Stimulated activated CD4-positive, alpha-beta T cell treated with anti-CD3 and anti-CD28 coated beads, Interleukin-12 subunit alpha, Interleukin-12 subunit beta, amount 100 ng/mL, for 48 hours (primary cell): ENCODE data around the gene SHE.

Experiments used
- DNase-seq, 3 donors: peaks; one replicate each; pipeline ENCODE4 v3.0.0-alpha.2; 2020; ENCODE audit warnings: low read depth in 2 of 3, low spot score in 1 of 3

Gene SHE

DNA sequence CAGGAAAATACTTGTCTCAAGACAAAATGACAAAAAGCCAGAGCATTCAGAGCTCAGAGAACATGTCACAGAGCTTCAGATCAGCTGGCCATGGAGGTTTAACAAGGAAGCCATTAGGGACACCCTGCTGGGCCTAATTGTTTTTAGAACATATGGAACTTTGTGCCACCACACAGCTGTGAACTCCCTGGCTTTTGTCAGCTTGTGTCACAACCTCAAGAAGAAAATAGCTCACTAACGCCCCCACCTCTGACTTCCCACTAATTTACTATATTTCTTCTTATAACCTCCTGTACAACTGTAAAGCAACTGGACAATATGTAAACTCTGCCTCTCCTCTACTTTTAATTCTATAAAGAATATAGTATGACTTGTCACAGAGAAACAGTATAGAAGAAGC lies 21.2 kb downstream of the SHE start:
- DNase-seq, result no peak

DNA sequence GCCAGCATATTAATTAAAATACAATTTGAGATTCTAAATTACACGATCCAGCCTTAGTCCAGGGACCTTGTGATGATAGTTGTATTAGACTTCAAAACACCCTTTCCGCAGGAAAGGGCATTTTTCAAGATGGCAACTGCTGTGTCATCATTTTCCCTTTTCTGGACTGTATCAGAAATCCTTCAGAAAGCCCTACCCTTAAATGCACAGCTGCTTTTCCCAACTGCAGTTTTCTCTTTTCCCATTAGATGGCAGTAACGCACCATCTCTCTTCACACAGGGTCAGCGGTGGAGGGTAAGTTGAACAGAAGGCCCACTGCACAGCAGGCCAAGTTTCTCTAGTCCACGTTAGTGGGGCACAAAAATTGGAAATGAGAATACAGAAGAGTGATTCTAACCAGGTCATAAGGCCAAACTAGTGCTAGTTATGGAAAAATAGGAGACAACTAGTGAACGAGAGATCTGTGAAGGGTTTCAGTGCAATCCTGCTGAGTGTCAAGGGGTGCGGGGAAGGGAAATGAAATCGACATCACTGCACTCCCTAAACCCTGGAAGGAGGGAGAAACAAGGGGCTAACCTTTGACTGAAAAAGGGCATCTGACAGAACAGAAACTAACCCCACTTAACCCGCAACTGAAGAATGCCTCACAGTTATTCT lies 22.3 kb downstream of the SHE start:
- DNase-seq, result peak in 2 of 3 donors; percentile 35 to 91

DNA sequence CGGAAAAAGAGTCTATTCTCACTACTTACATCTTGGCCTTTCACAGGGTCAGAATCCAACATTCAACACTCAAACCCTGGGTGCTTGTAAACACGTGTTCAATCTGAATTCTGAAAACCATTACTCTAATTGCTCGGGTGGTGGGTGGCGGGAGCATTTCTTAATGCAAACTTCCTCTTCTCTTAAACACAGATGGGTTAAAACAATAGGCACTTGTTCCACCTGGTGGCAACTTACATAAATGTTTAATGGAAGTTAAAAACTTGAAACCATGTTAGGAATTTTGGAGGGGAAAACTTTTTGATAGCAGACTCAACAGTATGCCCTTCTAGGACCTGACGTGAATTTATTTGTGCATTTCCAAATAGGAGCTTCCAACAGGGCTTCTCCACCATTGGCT lies 23.6 kb downstream of the SHE start:
- no peak for DNase-seq

DNA sequence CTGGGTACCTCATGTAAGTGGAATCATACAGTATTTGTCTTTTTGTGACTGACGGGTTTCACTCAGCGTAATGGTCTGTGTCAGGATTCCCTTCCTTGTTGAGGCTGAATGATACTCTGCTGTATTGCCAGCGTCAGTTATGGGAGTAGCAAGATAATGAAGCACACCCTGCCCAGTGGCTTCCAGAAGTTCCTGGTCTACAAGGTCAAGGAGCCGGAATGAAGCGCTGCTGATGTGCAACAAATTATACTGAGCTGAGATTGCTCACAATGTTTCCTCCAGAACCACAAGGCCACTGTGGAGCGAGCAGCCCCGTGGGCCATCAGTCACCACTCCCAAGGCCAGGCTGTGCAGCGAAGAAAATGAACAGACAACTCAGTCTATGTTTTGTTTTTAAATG lies 24.2 kb downstream of the SHE start:
- DNase-seq, result no peak

DNA sequence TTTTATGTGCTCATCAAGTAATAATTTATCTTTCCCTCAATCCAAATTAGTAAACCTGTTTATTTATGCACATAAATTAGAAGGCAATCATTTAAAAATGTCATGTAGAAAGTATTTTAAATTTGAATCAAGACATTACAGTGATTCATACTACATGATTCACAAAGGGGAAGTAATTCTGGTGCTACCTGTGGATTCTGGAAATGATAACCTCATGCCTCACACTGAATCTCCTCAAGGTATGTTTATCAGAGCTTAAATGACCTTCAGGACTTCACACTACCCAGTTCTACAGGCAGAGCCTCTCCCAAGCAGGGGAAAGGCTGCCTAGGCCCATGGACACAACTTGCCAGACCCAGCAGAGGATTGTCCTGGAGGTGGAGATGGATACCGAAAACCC lies 25.4 kb downstream of the SHE start:
- no peak for DNase-seq

DNA sequence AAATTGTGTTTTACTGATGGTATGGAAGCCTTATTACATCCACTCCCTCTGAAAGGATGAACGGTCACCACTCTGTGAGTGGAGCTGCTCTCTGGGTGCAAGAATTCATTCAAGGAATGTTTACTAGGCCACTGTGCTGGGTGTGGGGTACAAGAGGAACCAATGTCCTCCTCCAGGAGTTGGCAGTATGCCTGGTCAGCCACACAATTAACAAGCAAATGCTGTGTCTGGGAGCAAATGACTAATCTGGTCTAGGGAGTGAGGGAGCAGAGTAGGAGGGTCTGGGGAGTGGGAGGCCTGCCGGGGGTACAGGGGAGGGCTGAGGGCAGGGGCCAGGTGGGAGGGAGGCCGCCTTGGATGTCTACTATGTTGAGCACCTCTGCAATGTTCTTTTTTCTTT lies 27.4 kb downstream of the SHE start:
- DNase-seq, result no peak

DNA sequence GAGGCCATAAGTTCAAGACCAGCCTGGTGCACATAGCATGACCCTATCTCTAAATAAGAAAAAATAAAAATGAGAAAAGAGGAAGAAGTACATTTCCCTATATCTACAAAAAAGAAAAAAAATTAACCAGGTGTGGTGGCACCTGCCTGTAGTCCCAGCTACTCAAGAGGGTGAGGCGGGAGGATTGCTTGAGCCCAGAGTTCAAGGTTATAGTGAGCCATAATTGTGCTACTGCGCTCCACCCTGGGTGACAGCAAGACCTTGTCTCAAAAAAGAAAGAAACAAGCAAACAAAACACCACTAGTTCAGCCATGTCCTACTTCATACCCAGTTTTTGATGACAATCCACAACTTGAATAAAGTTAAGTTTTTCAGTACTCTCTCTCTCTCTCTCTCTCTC lies 30.9 kb downstream of the SHE start:
- no peak for DNase-seq

DNA sequence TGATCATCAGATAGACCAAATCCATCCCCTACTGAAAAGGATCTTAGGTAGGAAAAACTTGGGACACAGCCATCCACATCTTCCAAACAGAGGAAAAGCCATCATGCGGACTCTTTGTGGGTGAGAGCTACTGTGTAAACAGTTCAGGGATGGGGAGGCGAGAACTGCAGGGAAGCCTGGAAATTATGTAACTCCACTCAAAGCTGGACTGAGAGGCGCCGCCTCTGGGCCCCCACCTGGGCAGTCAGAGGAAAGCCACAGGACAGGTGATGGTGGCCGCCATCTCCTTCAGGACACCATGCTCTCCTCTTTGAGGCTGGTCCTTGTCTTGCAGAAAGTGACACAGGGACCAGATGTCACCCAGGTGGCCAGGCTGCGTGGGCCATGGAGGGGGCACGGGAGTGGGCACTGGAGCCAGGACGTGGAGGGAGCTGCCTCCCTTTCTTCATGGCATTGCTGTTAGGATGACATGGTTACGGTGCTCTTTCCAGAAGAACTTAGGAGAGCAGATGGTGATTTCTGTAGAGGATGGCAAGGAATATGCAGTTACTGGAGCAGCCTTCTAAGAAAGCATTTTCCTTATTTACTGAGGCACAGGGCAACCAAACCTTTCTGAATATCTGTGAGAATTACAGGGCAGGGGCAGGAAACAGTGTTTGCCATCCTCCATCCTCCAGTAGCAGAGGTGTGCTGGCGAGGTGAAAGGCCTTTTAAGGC lies 32.2 kb downstream of the SHE start:
- DNase-seq, result no peak

DNA sequence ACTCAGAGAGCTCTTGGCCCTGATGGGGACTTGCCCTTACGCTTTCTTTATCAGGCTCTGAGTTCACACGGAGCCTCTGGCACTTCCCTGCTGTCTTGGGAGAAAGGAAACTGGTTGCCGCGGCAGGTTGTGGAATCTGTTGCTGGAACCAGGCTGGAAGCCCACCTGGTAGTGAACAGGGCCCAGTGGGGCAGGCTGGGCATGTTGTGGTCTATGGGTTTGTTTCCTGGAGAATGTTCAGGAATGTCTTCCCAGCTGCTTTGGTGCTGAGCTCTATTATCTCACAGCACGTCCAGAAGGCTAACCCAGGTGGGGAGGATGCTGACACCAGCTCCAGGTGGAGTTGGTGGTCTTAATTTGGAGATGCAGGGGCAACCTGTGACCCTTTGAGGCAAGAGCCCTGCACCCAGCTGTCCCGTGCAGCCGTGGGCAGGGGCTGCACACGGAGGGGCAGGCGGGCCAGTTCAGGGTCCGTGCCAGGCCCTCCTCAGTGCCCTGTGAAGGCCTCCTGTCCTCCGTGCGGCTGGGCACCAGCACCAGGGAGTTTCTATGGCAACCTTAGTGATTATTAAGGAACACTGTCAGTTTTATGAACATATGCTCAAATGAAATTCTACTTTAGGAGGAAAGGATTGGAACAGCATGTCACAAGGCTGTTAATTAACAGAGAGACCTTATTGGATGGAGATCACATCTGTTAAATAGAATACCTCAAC lies 33.5 kb downstream of the SHE start:
- no peak for DNase-seq

DNA sequence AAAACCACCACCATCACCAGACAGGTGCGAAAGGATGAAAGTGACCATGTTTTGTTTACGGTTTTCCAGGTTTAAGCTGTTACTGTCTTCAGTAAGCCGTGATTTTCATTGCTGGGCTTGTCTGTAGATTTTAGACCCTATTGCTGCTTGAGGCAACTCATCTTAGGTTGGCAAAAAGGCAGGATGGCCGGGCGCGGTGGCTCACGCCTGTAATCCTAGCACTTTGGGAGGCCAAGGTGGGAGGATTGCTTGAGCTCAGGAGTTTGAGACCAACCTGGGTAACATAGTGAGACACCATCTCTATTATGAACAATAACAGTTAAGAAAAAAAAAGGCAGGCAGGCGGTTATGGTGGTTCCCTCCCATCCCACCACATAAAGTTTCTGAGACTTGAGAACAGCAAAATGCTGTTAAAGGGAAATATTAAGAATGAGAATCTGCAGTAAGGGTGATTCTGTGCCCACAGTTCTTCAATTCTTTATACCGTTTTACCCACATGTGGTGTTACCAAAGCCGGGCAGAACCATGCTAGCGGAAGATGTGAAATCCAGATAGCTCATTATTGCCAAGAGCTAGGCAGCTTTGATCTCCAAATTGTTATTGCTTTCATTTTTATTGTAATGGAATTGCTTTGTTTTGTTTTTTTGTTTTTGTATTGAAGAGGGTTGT lies 34.6 kb downstream of the SHE start:
- no peak for DNase-seq

DNA sequence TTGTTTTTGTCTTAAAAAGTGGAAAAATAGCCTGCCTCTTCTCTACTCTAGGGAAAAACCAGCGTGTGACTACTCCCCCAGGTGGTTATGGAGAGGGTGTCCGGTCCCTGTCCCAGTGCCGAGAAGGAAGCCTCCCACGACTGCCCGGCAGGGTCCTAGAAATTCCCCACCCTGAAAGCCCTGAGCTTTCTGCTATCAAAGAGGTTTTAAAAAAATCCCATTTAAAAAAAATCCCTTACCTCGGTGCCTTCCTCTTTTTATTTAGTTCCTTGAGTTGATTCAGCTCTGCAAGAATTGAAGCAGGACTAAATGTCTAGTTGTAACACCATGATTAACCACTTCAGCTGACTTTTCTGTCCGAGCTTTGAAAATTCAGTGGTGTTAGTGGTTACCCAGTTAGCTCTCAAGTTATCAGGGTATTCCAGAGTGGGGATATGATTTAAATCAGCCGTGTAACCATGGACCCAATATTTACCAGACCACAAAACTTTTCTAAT lies 35.2 kb downstream of the SHE start:
- no peak for DNase-seq

DNA sequence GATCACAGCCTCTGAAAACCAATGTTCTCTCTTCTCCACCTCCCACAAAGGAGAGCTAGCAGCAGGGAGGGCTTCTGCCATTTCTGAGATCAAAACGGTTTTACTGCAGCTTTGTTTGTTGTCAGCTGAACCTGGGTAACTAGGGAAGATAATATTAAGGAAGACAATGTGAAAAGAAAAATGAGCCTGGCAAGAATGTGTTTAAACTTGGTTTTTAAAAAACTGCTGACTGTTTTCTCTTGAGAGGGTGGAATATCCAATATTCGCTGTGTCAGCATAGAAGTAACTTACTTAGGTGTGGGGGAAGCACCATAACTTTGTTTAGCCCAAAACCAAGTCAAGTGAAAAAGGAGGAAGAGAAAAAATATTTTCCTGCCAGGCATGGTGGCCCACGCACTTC lies 36.0 kb downstream of the SHE start:
- no peak for DNase-seq

DNA sequence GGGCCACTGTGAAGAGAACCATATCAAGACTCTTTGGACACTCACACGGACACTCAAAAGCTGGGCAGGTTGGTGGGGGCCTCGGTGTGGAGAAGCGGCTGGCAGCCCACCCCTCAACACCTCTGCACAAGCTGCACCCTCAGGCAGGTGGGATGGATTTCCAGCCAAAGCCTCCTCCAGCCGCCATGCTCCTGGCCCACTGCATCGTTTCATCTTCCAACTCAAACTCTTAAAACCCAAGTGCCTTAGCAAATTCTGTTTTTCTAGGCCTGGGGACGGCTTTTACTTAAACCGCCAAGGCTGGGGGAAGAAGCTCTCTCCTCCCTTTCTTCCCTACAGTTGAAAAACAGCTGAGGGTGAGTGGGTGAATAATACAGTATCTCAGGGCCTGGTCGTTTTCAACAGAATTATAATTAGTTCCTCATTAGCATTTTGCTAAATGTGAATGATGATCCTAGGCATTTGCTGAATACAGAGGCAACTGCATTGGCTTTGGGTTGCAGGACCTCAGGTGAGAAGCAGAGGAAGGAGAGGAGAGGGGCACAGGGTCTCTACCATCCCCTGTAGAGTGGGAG lies 36.5 kb downstream of the SHE start:
- no peak for DNase-seq

DNA sequence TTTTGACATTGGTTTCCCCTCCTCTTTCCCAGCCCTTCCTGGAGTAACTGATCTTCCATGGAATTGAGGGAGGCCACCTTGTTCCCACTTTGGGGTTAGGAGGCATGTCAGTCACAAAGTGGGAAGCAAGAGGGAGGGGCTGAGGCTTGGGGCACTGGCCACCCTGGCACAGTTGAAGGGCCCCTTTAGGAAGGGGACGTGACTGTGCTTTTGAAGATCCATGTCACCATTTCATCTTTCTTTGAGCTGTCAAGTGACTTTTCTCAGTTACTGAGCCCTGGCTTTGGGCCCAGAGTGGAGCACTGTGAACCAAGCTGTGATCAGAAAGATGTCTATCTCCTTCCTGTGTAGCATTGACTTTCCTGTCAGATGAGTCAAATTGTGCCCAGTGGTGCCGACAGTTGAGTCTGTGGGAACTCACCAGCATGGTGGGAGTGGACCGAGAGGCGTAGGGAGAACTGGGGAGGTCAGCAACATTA lies 38.7 kb downstream of the SHE start:
- peak; percentile 53 to 72 (median 59) for DNase-seq

DNA sequence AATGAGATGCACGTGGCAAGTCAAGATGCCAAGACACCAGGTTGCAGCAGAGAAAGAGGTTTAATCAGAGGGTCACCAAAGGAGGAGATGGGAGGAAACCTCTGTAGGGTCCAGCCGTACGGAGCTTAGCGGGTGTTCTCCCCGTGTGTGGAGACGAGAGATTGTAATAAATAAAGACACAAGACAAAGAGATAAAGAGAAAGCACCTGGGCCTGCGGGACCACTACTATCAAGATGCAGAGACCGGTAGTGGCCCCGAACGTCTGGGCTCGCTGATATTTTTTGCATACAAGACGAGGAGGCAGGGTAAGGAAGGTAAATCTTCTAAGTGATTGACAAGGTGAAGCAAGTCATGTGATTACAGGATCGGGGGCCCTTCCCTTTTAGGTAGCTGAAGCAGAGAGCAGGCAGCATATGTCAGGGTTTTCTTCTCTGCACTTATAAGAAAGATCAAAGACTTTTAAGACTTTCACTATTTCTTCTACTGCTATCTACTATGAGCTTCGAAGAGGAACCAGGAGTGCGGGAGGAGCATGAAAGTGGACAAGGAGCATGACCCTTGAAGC lies 41.4 kb downstream of the SHE start:
- no peak for DNase-seq

DNA sequence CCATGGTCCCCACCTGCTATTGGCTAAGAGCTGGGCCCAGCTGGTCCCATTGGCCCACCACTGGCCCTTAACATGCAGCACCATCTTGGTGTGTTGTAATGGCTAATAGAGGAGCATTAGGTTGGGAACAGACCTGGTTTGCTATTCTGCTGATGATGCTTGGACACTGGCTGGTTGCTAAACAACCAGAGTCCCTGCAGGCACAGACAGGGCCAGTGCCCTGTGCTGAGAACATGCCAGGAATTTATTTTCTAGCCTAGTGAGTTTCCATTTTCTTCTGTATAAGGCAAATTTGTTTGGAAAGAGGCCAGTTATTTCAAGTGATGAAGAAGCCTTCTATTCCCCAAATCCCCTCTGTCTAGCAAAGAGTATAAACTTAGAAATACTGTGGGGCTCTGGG lies 43.1 kb downstream of the SHE start:
- DNase-seq, result no peak

DNA sequence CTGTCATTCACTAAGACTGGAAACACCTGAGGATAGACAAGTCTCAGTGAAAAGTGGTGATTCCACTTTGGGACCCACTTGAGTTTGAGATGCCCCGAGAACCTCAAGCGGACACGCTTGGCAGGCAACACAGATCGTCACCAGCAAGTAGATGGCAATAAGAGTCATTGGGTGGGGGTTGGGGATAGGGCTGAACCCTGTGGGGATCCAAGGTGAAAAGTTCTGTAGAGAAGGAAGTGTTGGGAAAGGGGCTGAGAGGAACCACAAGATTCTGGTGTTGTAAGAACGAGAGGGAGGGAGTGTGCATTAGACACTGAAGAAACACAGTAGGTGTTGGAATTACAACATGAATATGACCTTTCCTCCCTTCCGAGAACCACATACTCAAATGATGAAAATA lies 45.6 kb downstream of the SHE start:
- no peak for DNase-seq

DNA sequence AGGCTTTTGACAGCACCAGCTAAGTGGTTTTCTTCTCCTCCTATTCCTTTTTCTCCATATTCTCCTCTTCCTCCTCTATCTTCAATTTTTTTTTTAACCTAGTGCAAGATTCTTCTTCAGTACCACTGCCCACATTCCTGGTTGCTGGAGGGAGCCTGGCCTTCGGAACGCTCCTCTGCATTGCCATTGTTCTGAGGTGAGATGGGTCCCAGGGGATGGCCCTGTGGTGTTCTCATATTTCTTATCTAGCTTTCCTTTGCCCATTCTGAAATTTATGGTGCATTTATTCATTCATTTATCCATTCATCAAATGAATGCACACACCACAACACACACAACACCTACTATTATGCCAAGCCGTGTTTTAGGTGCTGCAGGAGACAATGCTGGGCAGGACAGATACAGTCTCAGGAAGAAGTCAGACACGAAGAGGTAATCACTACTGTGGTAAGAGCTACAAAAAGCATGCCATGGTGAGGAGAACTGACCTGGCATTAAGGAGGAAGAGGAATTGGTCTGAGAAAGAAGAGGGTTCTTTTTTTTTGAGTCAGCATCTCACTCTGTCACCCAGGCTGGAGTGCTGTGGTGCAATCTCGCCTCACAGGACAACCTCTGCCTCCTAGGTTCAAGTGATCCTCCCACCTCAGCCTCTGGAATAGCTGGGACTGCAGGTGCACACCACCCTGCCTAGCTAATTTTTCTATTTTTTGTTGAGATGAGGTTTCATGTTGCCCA lies 47.7 kb downstream of the SHE start:
- DNase-seq, result no peak

DNA sequence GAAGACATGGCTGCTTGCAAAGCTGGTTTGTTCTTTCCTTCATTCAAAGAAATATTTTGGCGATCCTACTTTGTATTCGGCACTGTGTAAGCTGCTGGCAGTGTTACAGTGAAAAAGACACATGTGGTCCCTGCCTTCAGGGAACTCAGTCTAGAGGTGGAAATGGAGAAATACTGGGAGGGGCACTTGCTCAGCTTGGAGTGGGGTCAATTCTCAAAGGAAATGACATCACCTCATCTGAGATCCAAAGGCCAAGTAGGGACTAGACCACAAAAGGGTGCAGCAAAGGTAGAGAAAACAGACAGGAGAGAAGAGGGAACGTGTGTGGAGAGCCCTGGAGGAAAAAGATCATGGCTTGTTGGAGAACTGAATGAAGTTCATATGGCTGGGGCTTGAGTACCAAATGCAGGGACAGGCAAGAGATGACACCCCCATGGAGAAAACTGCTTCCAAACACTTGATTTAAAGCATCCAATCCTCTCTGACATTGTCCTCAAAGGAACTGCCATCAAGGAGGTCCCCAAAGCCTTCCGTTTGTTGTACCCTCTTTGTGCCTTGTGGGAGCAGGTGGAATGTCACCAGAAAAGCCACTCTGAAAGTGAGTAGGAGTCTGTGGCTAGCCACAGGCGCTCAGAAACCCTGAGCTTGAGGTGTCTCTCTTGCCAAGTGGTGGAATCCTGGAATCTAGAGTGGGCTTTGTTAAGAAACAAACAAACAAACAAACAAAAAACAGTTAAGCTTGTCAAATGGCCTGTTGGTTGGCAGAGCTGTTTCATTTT lies 48.4 kb downstream of the SHE start:
- no peak for DNase-seq
